Stimulated activated naive CD8-positive, alpha-beta T cell treated with anti-CD3 and anti-CD28 coated beads, Interleukin-15, amount 100 ng/mL, for 72 hours (primary cell): ENCODE measurements around the gene RBAK.
"Not testable (repeated sequence)": the region's sequence is repeated elsewhere in the genome, so short reads cannot be mapped to it uniquely, and the experiment has no call there.

ENCODE experiments used
- ATAC-seq: fragments of 150-1000 bp; cut with Tn5 transposase; 2 replicates; pipeline ENCODE4 v1.10.0; 2021; ENCODE audit warnings: mild to moderate bottlenecking, moderate library complexity
- DNase-seq, 2 donors: peaks; one replicate each; pipeline ENCODE4 v3.0.0; 2021 to 2022
- H3K27ac Mint-ChIP-seq, 2 donors: one replicate each; pipeline ENCODE4 v1.8.0; 2022; ENCODE audit warnings: mild to moderate bottlenecking in 2 of 2, mixed read lengths in 2 of 2, moderate library complexity in 2 of 2
- H3K27me3 Mint-ChIP-seq: one replicate; pipeline ENCODE4 v1.8.0; 2022; ENCODE audit warnings: mixed read lengths
- H3K4me1 Mint-ChIP-seq: one replicate; pipeline ENCODE4 v1.8.0; 2022; ENCODE audit warnings: mild to moderate bottlenecking, mixed read lengths
- H3K4me3 Mint-ChIP-seq, 2 donors: one replicate each; pipeline ENCODE4 v1.8.0; 2022; ENCODE audit warnings: mild to moderate bottlenecking in 2 of 2, mixed read lengths in 2 of 2, moderate library complexity in 1 of 2
- H3K9me3 Mint-ChIP-seq, 2 donors: one replicate each; pipeline ENCODE4 v1.8.0; 2022; ENCODE audit warnings: mixed read lengths in 2 of 2

The RBAK gene

GRCh38 chr7:5045558-5046396 lies at the start of gene RBAK:
Gene RBAK, plus strand, starts transcription at chr7:5045860. Its CDS starts 2,217 bp downstream, at chr7:5048077.
- ATAC-seq (peak; percentile 100), DNase-seq (peak; percentile 90 to 95)
- H3K4me3 Mint-ChIP-seq, result peak within 1 kb of the TSS; percentile 92 to 97
- no peaks in the 10 kb centered on the region for H3K27me3 Mint-ChIP-seq
- H3K27ac Mint-ChIP-seq, result peak within 1 kb of the TSS; percentile 97 to 99
- H3K4me1 Mint-ChIP-seq, result peaks cover 41% of the 10 kb centered on the region
- peaks cover 8 to 25% of the 10 kb centered on the region in 2 donors for H3K9me3 Mint-ChIP-seq

- Mint-ChIP-seq H3K4me3 (no peak overlapping the region), H3K4me1 (peaks cover 26% of the 10 kb centered on the region), H3K9me3 (no peaks in the 10 kb centered on the region), H3K27me3 (no peaks in the 10 kb centered on the region), H3K27ac (peak overlapping the region in 1 of 2 donors; percentile 88)
- no peak for DNase-seq
- ATAC-seq, result no peak
Measured at GRCh38 chr7:4996696-4997222, 48.9 kb upstream of the RBAK start.

GRCh38 chr7:4998244-4998643 lies 47.4 kb upstream of the RBAK start:
- Mint-ChIP-seq H3K9me3 (no peaks in the 10 kb centered on the region), H3K4me3 (no peak overlapping the region), H3K27ac (peak overlapping the region in 1 of 2 donors; percentile 6), H3K4me1 (peaks cover 26% of the 10 kb centered on the region), H3K27me3 (no peaks in the 10 kb centered on the region)
- ATAC-seq (no peak), DNase-seq (no peak)

GRCh38 chr7:4998910-4999309 lies 46.8 kb upstream of the RBAK start:
- H3K9me3 Mint-ChIP-seq, result no peaks in the 10 kb centered on the region
- ATAC-seq (no peak), DNase-seq (no peak)
- no peaks in the 10 kb centered on the region for H3K27me3 Mint-ChIP-seq
- H3K4me1 Mint-ChIP-seq, result peaks cover 26% of the 10 kb centered on the region
- H3K4me3 Mint-ChIP-seq, result no peak overlapping the region
- H3K27ac Mint-ChIP-seq, result peak overlapping the region in 1 of 2 donors; percentile 21

GRCh38 chr7:4999369-4999950 lies 46.2 kb upstream of the RBAK start:
- DNase-seq, result no peak
- Mint-ChIP-seq H3K4me3 (no peak overlapping the region), H3K9me3 (no peaks in the 10 kb centered on the region), H3K4me1 (peaks cover 26% of the 10 kb centered on the region), H3K27ac (peak overlapping the region; percentile 21 to 61), H3K27me3 (no peaks in the 10 kb centered on the region)
- ATAC-seq, result no peak

GRCh38 chr7:5001003-5001402 lies 44.7 kb upstream of the RBAK start:
- no peak for DNase-seq
- no peak overlapping the region for H3K4me3 Mint-ChIP-seq
- no peak for ATAC-seq
- H3K4me1 Mint-ChIP-seq, result peaks cover 26% of the 10 kb centered on the region
- no peaks in the 10 kb centered on the region for H3K9me3 Mint-ChIP-seq
- H3K27me3 Mint-ChIP-seq, result no peaks in the 10 kb centered on the region
- no peak overlapping the region for H3K27ac Mint-ChIP-seq

- DNase-seq (no peak), ATAC-seq (no peak)
- Mint-ChIP-seq H3K27ac (no peak overlapping the region), H3K4me1 (peaks cover 21% of the 10 kb centered on the region), H3K9me3 (no peaks in the 10 kb centered on the region), H3K27me3 (no peaks in the 10 kb centered on the region), H3K4me3 (no peak overlapping the region)
Measured at GRCh38 chr7:5001911-5002310, 43.7 kb upstream of the RBAK start.

GRCh38 chr7:5005066-5005465 lies 40.6 kb upstream of the RBAK start:
- Mint-ChIP-seq H3K9me3 (no peaks in the 10 kb centered on the region), H3K27me3 (no peaks in the 10 kb centered on the region), H3K4me3 (no peak overlapping the region), H3K27ac (no peak overlapping the region), H3K4me1 (no peaks in the 10 kb centered on the region)
- ATAC-seq (no peak), DNase-seq (no peak)

GRCh38 chr7:5012985-5013384 lies 32.7 kb upstream of the RBAK start:
- Mint-ChIP-seq H3K27ac (no peak overlapping the region), H3K4me1 (no peaks in the 10 kb centered on the region), H3K4me3 (no peak overlapping the region), H3K27me3 (no peaks in the 10 kb centered on the region), H3K9me3 (no peaks in the 10 kb centered on the region)
- DNase-seq (no peak), ATAC-seq (no peak)

GRCh38 chr7:5015936-5016335 lies 29.7 kb upstream of the RBAK start:
- not testable (repeated sequence) for H3K27me3 Mint-ChIP-seq, H3K9me3 Mint-ChIP-seq
- H3K27ac Mint-ChIP-seq, result peak overlapping the region in 1 of 2 donors; percentile 64

GRCh38 chr7:5017626-5018025 lies 28.0 kb upstream of the RBAK start:
- ATAC-seq, H3K9me3 Mint-ChIP-seq, H3K4me1 Mint-ChIP-seq, H3K4me3 Mint-ChIP-seq, DNase-seq, H3K27ac Mint-ChIP-seq, H3K27me3 Mint-ChIP-seq: not testable (repeated sequence)

More at GRCh38 chr7:5015936-5016335, 29.7 kb upstream of the RBAK start:
- not testable (repeated sequence) for H3K4me3 Mint-ChIP-seq, ATAC-seq, H3K4me1 Mint-ChIP-seq, DNase-seq

- ATAC-seq, result no peak
- Mint-ChIP-seq H3K9me3 (peaks cover 5 to 6% of the 10 kb centered on the region in 2 donors), H3K4me1 (peaks cover 5% of the 10 kb centered on the region), H3K27ac (peak overlapping the region in 1 of 2 donors; percentile 12), H3K27me3 (no peaks in the 10 kb centered on the region), H3K4me3 (no peak overlapping the region)
- DNase-seq, result no peak
Measured at GRCh38 chr7:5020098-5020497, 25.6 kb upstream of the RBAK start.

- not testable (repeated sequence) for H3K27ac Mint-ChIP-seq, H3K27me3 Mint-ChIP-seq, H3K9me3 Mint-ChIP-seq
Measured at GRCh38 chr7:5020976-5021550, 24.6 kb upstream of the RBAK start.

GRCh38 chr7:5023626-5024025 lies 22.0 kb upstream of the RBAK start:
- ATAC-seq, H3K4me3 Mint-ChIP-seq, H3K4me1 Mint-ChIP-seq, H3K27ac Mint-ChIP-seq, DNase-seq, H3K27me3 Mint-ChIP-seq: not testable (repeated sequence)
- peaks cover 10 to 24% of the 10 kb centered on the region in 2 donors for H3K9me3 Mint-ChIP-seq

More at GRCh38 chr7:5020976-5021550, 24.6 kb upstream of the RBAK start:
- H3K4me3 Mint-ChIP-seq, H3K4me1 Mint-ChIP-seq, DNase-seq, ATAC-seq: not testable (repeated sequence)

- not testable (repeated sequence) for DNase-seq, ATAC-seq, H3K27ac Mint-ChIP-seq, H3K4me1 Mint-ChIP-seq, H3K4me3 Mint-ChIP-seq, H3K27me3 Mint-ChIP-seq
- H3K9me3 Mint-ChIP-seq, result peaks cover 6 to 18% of the 10 kb centered on the region in 2 donors
Measured at GRCh38 chr7:5027796-5028410, 17.8 kb upstream of the RBAK start.
